Effector CD8-positive, alpha-beta T cell (primary cell): ENCODE data around the gene EEIG2.
A peak's percentile ranks its signal among the peaks of the same experiment; 100 is the strongest.
"Not testable (repeated sequence)": the region's sequence is repeated elsewhere in the genome, so short reads cannot be mapped to it uniquely, and the experiment has no call there.

Experiments used
- DNase-seq: peaks from one replicate; lab custom pipeline; 2025; lab: John Stamatoyannopoulos, UW
- total RNA-seq, 4 experiments: gene quantifications; one replicate each; lab custom pipeline; 2026; lab: John Stamatoyannopoulos, UW

Gene EEIG2
- 128 to 186 (median 163) reads per million in 4 experiments for total RNA-seq

GRCh38 chr1:108559215-108560186, at the start of gene EEIG2:
TSS of gene EEIG2 (plus strand) at chr1:108560100. CDS start at chr1:108560429, 329 bp downstream.
- peak; percentile 80 for DNase-seq

GRCh38 chr1:108511764-108512163, 48.1 kb upstream of the EEIG2 start:
- DNase-seq, result no peak

- DNase-seq, result no peak
These were observed 47.5 kb upstream of the EEIG2 start for GRCh38 chr1:108512239-108513043.

- DNase-seq, result no peak
These were observed 46.9 kb upstream of the EEIG2 start for GRCh38 chr1:108513044-108513415.

- not testable (repeated sequence) for DNase-seq
These were observed 46.0 kb upstream of the EEIG2 start for GRCh38 chr1:108513914-108514313.

- DNase-seq, result not testable (repeated sequence)
These were observed 42.5 kb upstream of the EEIG2 start for GRCh38 chr1:108517301-108517897.

- DNase-seq, result no peak
These were observed 37.9 kb upstream of the EEIG2 start for GRCh38 chr1:108521990-108522393.

- DNase-seq, result no peak
These were observed 36.1 kb upstream of the EEIG2 start for GRCh38 chr1:108523829-108524228.

- DNase-seq, result no peak
These were observed 35.2 kb upstream of the EEIG2 start for GRCh38 chr1:108524676-108525075.

- DNase-seq, result no peak
These were observed 32.8 kb upstream of the EEIG2 start for GRCh38 chr1:108527135-108527534.

GRCh38 chr1:108527837-108528236, 32.1 kb upstream of the EEIG2 start:
- no peak for DNase-seq

GRCh38 chr1:108531444-108531843, 28.5 kb upstream of the EEIG2 start:
- no peak for DNase-seq

GRCh38 chr1:108532730-108533129, 27.2 kb upstream of the EEIG2 start:
- no peak for DNase-seq

- DNase-seq, result no peak
These were observed 26.4 kb upstream of the EEIG2 start for GRCh38 chr1:108533351-108534083.

GRCh38 chr1:108534759-108535158, 25.1 kb upstream of the EEIG2 start:
- DNase-seq, result no peak

GRCh38 chr1:108535315-108535897, 24.5 kb upstream of the EEIG2 start:
- DNase-seq, result not testable (repeated sequence)

- DNase-seq, result not testable (repeated sequence)
These were observed 23.9 kb upstream of the EEIG2 start for GRCh38 chr1:108536021-108536420.

- DNase-seq, result not testable (repeated sequence)
These were observed 23.1 kb upstream of the EEIG2 start for GRCh38 chr1:108536791-108537190.

GRCh38 chr1:108537976-108538375, 21.9 kb upstream of the EEIG2 start:
- no peak for DNase-seq

- no peak for DNase-seq
These were observed 18.9 kb upstream of the EEIG2 start for GRCh38 chr1:108540977-108541376.

GRCh38 chr1:108541861-108542260, 18.0 kb upstream of the EEIG2 start:
- no peak for DNase-seq
